K562 (cell line): ENCODE data around the gene PKD1. TPM values are rescaled to one million over a fixed set of nuclear protein-coding genes. Genes with fewer than 3 reads are reported as not detected.

ENCODE experiments used
- ATAC-seq: fragments of 200-7000 bp; cut with Tn5 transposase; 3 replicates; pipeline ENCODE4 v1.9.1; 2020; ENCODE audit warnings: moderate library complexity
- BruUV-seq: library from RNA; stranded (reverse); fragments of 400-500 nt; replicated peaks from 2 replicates; lab custom pipeline; 2021; lab: Mats Ljungman, UMichigan
- CTCF ChIA-PET: fragments of 300-600 bp; formaldehyde crosslinking; extraction: SDS; loops from one replicate; lab custom pipeline; 2021; ENCODE audit warnings: low intra/inter-chr PET ratio; lab: Yijun Ruan, JAX
- POLR2A ChIA-PET: fragments of 300-600, 350-650 bp; sonication (Branson Sonifier 250); formaldehyde crosslinking; extraction: SDS; loops from one replicate; lab custom pipeline; 2021; ENCODE audit warnings: antibody characterized with exemption, inconsistent platforms; lab: Yijun Ruan, JAX
- DNase-seq, 4 experiments: peaks; one replicate each; pipeline versions ENCODE4 v3.0.0 to v3.0.0-alpha.2; 2011 to 2018; ENCODE audit warnings: low spot score in 3 of 4, mixed read lengths in 3 of 4; ENCODE audit errors: extremely low read depth in 1 of 4
- FAIRE-seq: peaks from 2 replicates; lab custom pipeline; 2011; peaks lifted over from hg19 to GRCh38; lab: Jason Lieb, UNC
- H2AFZ ChIP-seq: 2 replicates; pipeline ENCODE4 v1.6.0; 2011; ENCODE audit warnings: low read depth, low read length, control low read depth, inconsistent platforms
- H3K27ac ChIP-seq: fragments of 200-600 bp; 3 replicates; pipeline ENCODE4 v1.8.0; 2011; ENCODE audit warnings: low read depth, mild to moderate bottlenecking, control low read depth, inconsistent platforms, low read length, moderate library complexity, mixed read lengths; ENCODE audit errors: extremely low read depth
- H3K27me3 ChIP-seq, 2 experiments: fragments of 300-600 bp in 1 of 2; 2 replicates in 1 of 2; 3 replicates in 1 of 2; pipeline versions ENCODE4 v1.6.0 to v1.8.0; 2011; ENCODE audit warnings: inconsistent platforms in 2 of 2, low read length in 2 of 2, mild to moderate bottlenecking in 1 of 2, mixed read lengths in 1 of 2, moderate library complexity in 1 of 2; ENCODE audit not compliant: control insufficient read depth in 2 of 2, insufficient read depth in 2 of 2
- H3K36me3 ChIP-seq: fragments of 300-600 bp; 3 replicates; pipeline ENCODE4 v1.8.0; 2011; ENCODE audit warnings: mild to moderate bottlenecking, low read length, inconsistent platforms; ENCODE audit not compliant: control insufficient read depth, insufficient read depth
- H3K4me1 ChIP-seq, 2 experiments: fragments of 200-600 bp in 1 of 2; replicated peaks in 1 of 2; 2 replicates in 1 of 2; 3 replicates in 1 of 2; pipeline versions ENCODE4 v1.5.1 to v1.8.0; 2011; ENCODE audit warnings: inconsistent platforms in 2 of 2, low read length in 2 of 2, mild to moderate bottlenecking in 1 of 2, mixed read lengths in 1 of 2, moderate library complexity in 1 of 2; ENCODE audit not compliant: control insufficient read depth in 2 of 2, insufficient read depth in 2 of 2
- H3K4me2 ChIP-seq: 2 replicates; pipeline ENCODE4 v1.6.1; 2011; ENCODE audit warnings: low read length, control low read depth, inconsistent platforms, mixed read lengths; ENCODE audit not compliant: insufficient read depth
- H3K4me3 ChIP-seq: fragments of 200-600 bp; sonication (generic), shearing (Covaris generic); 2 replicates; pipeline ENCODE4 v1.5.1; 2016; ENCODE audit warnings: control low read depth, inconsistent platforms
- H3K79me2 ChIP-seq: fragments of 200-600 bp; 3 replicates; pipeline ENCODE4 v1.8.0; 2011; ENCODE audit warnings: low read length, inconsistent platforms; ENCODE audit not compliant: control insufficient read depth, insufficient read depth
- H3K9ac ChIP-seq, 2 experiments: 2 replicates each; pipeline versions ENCODE4 v1.6.0 to v1.6.1; 2011; ENCODE audit warnings: low read depth in 2 of 2, low read length in 2 of 2, control low read depth in 1 of 2, inconsistent platforms in 1 of 2, mild to moderate bottlenecking in 1 of 2, mixed read lengths in 1 of 2; ENCODE audit not compliant: insufficient read depth in 1 of 2
- H3K9me1 ChIP-seq: one replicate; pipeline ENCODE4 v1.6.0; 2011; ENCODE audit warnings: inconsistent platforms, mild to moderate bottlenecking, low read length, moderate library complexity; ENCODE audit not compliant: control insufficient read depth, insufficient read depth
- H3K9me3 ChIP-seq: replicated peaks from 2 replicates; pipeline ENCODE4 v1.5.1; 2011; ENCODE audit warnings: low read depth, low read length, inconsistent platforms; ENCODE audit not compliant: control insufficient read depth, insufficient read depth
- H4K20me1 ChIP-seq: replicated peaks from 2 replicates; pipeline ENCODE4 v1.6.1; 2011; ENCODE audit warnings: low read length, inconsistent platforms, mixed read lengths; ENCODE audit not compliant: control insufficient read depth, insufficient read depth
- NCOA6 ChIP-seq: fragments of 450-650 bp; IDR thresholded peaks from 2 replicates; pipeline ENCODE4 v1.6.1; 2017; ENCODE audit warnings: mild to moderate bottlenecking
- POLR2G ChIP-seq: fragments of 200-400 bp; formaldehyde crosslinking; IDR thresholded peaks from 2 replicates; pipeline ENCODE4 v1.6.1; 2017; ENCODE audit warnings: low read depth, mild to moderate bottlenecking, antibody characterized with exemption, low read length, moderate library complexity
- RBFOX2 ChIP-seq: fragments of 200-400 bp; formaldehyde crosslinking; IDR thresholded peaks from 2 replicates; pipeline ENCODE4 v1.6.1; 2017; ENCODE audit warnings: low read depth, mild to moderate bottlenecking, low read length, moderate library complexity
- REST ChIP-seq, 2 experiments: fragments of 450-650 bp; formaldehyde crosslinking in 1 of 2; IDR thresholded peaks; 2 replicates each; pipeline versions ENCODE4 v1.4.0 to v1.6.1; 2014 to 2020; ENCODE audit warnings: mild to moderate bottlenecking in 2 of 2, borderline replicate concordance in 1 of 2, low read depth in 1 of 2
- WGBS: fragments of 100-300 bp; shearing (Covaris generic); methylation state at CpG from one replicate; pipeline ENCODE4 v1.1.6; 2016; ENCODE audit warnings: low coverage, mixed read lengths; ENCODE audit not compliant: insufficient coverage; ENCODE audit errors: missing lambda C conversion rate; 5-methylcytosine and 5-hydroxymethylcytosine counted together
- in situ Hi-C: fragments of 300-500 bp; cut with MboI; formaldehyde crosslinking; loops from 4 replicates; pipeline ENCODE4 v1.15.0; 2018; ENCODE audit warnings: inconsistent platforms, mixed read lengths
- intact Hi-C: fragments of 100-400 bp; cut with micrococcal nuclease; formaldehyde crosslinking; loops from 2 replicates; pipeline ENCODE4 v1.14.2; 2022
- polyA plus RNA-seq, 8 experiments: library from polyadenylated mRNA; depleted of rRNA in 4 of 8; stranded (reverse) in 5 of 8; unstranded in 3 of 8; fragments of >200 nt; fragmentation: Nextera tagmentation in 2 of 8; fragmentation: Illumina TruSeq in 1 of 8; extraction: Ambion mirVana in 2 of 8; extraction: Trizol in 1 of 8; gene quantifications; 2 replicates each; pipeline versions ENCODE4 v1.2.1 to v1.2.3, GENCODE V29; 2011 to 2014; ENCODE audit warnings: inconsistent platforms in 1 of 8, missing spikeins in 1 of 8
- total RNA-seq, 7 experiments: library from RNA; depleted of rRNA in 6 of 7; stranded (reverse); fragments of >200 nt in 6 of 7; fragmentation: Illumina TruSeq in 2 of 7; extraction: Trizol in 2 of 7; gene quantifications; 2 replicates each; pipeline versions ENCODE4 v1.2.1 to v1.2.3, GENCODE V29; 2011 to 2021; ENCODE audit warnings: low replicate concordance in 1 of 7

Gene PKD1
- total and polyA plus RNA-seq, 9 of the 15 experiments (the other 6 are each of a cell fraction or from before 2014, with no cell fraction given), result 0.23 to 93.5 (median 12.6) TPM

- Histone ChIP-seq H4K20me1 (no peaks in the 10 kb centered on the region; the same call in 1 of the 2 replicates), H3K27me3 (no peaks in the 10 kb centered on the region), H3K79me2 (no peaks in the 10 kb centered on the region), H3K4me3 (no peak overlapping the region), H2AFZ (no peak overlapping the region), H3K4me2 (no peak overlapping the region), H3K4me1 (peaks cover 2 to 75% of the 10 kb centered on the region in 2 experiments; a peak in 3 of 5 replicates), H3K27ac (no peak overlapping the region), H3K9me1 (no peaks in the 10 kb centered on the region), H3K9me3 (no peaks in the 10 kb centered on the region), H3K9ac (no peak overlapping the region; a peak in 1 of 4 replicates), H3K36me3 (peaks cover 51% of the 10 kb centered on the region; the same call in 1 of the 3 replicates)
- intact Hi-C loops, result no loop called here
- WGBS, result 84% methylated on average over 13 of the region's 18 CpGs
- no peak for ATAC-seq
- no TSS peak for BruUV-seq
- POLR2A ChIA-PET, result interaction anchor here (0.6 to 1.1 kb wide), 3 partner anchors 9 to 22 kb away, joined by 3 to 7 read pairs (median 5); partner anchors contain the start of gene TRAF7
- no peak for FAIRE-seq
- TF ChIP-seq POLR2G, result peak; percentile 61
- TF ChIP-seq NCOA6, result no peak
- peak; percentile 4; the same call in 1 of the 2 replicates for TF ChIP-seq RBFOX2
- TF ChIP-seq REST (IDR thresholded peaks at IDR 0.05; ENCODE audit: borderline replicate concordance), result no peak
- no peak for TF ChIP-seq REST (CRISPR knock-in tag; IDR thresholded peaks at IDR 0.05; ENCODE audit: low read depth)
- CTCF ChIA-PET, result no interaction called here
- no peak for DNase-seq
- in situ Hi-C loops, result no loop called here
Measured at GRCh38 chr16:2177101-2177500, 41.4 kb upstream of the PKD1 start.
